GM12878 (cell line): ENCODE results near the gene GINS2. TPM values are rescaled to one million over a fixed set of nuclear protein-coding genes. Genes with fewer than 3 reads are reported as not detected.

Source experiments
- ATAC-seq: fragments of 200-7000 bp; cut with Tn5 transposase; 3 replicates; pipeline ENCODE4 v1.9.1; 2020; ENCODE audit warnings: mild to moderate bottlenecking, moderate library complexity
- BruUV-seq: library from RNA; stranded (reverse); fragments of 400-500 nt; replicated peaks from 2 replicates; lab custom pipeline; 2021; lab: Mats Ljungman, UMichigan
- CTCF ChIA-PET: fragments of 300-600 bp; sonication (Branson Sonifier 250); formaldehyde crosslinking; extraction: SDS; loops from one replicate; lab custom pipeline; 2021; ENCODE audit warnings: inconsistent platforms; lab: Yijun Ruan, JAX
- POLR2A ChIA-PET: fragments of 350-600 bp; formaldehyde crosslinking; extraction: SDS; loops from one replicate; lab custom pipeline; 2021; ENCODE audit warnings: inconsistent platforms; lab: Charles Lee
- RAD21 ChIA-PET: fragments of 300-600 bp; sonication (Branson Sonifier 250); formaldehyde crosslinking; loops from one replicate; lab custom pipeline; 2023; ENCODE audit warnings: antibody characterized with exemption; ENCODE audit not compliant: unreplicated experiment; lab: Charles Lee
- SMC1A ChIA-PET: fragments of 300-600 bp; sonication (Branson Sonifier 250); formaldehyde crosslinking; loops from one replicate; lab custom pipeline; 2023; ENCODE audit not compliant: unreplicated experiment, uncharacterized antibody; lab: Charles Lee
- DNase-seq: peaks from one replicate; pipeline ENCODE4 v3.0.0-alpha.2; 2011; ENCODE audit warnings: low read depth, low spot score
- FAIRE-seq: peaks from 3 replicates; lab custom pipeline; 2011; peaks lifted over from hg19 to GRCh38; lab: Jason Lieb, UNC
- H2AFZ ChIP-seq: 2 replicates; pipeline ENCODE4 v1.6.0; 2011; ENCODE audit warnings: low read depth, low read length, control low read depth; ENCODE audit not compliant: control insufficient read depth
- H3K27ac ChIP-seq: 2 replicates; pipeline ENCODE4 v1.5.1; 2011; ENCODE audit warnings: control low read depth; ENCODE audit not compliant: control insufficient read depth, insufficient read depth
- H3K27me3 ChIP-seq, 2 experiments: replicated peaks in 1 of 2; 2 replicates each; pipeline versions ENCODE4 v1.6.0 to v1.6.1; 2011; ENCODE audit warnings: low read length in 1 of 2; ENCODE audit not compliant: control insufficient read depth in 2 of 2, insufficient read depth in 2 of 2
- H3K36me3 ChIP-seq, 2 experiments: 2 replicates each; pipeline ENCODE4 v1.5.1; 2011; ENCODE audit warnings: low read length in 1 of 2; ENCODE audit not compliant: control insufficient read depth in 2 of 2, insufficient read depth in 2 of 2
- H3K4me1 ChIP-seq: 2 replicates; pipeline ENCODE4 v1.6.1; 2011; ENCODE audit warnings: mild to moderate bottlenecking, low read length, moderate library complexity, mixed read lengths; ENCODE audit not compliant: control insufficient read depth, insufficient read depth
- H3K4me2 ChIP-seq: 2 replicates; pipeline ENCODE4 v1.6.0; 2011; ENCODE audit warnings: control low read depth; ENCODE audit not compliant: control insufficient read depth, insufficient read depth
- H3K4me3 ChIP-seq: fragments of 200-600 bp; sonication (generic); 2 replicates; pipeline ENCODE4 v1.5.1; 2016
- H3K79me2 ChIP-seq: 2 replicates; pipeline ENCODE4 v1.6.0; 2011; ENCODE audit warnings: low read length; ENCODE audit not compliant: control insufficient read depth, insufficient read depth
- H3K9ac ChIP-seq: 2 replicates; pipeline ENCODE4 v1.8.0; 2011; ENCODE audit warnings: low read length, control low read depth, mixed read lengths; ENCODE audit not compliant: control insufficient read depth, insufficient read depth
- H3K9me3 ChIP-seq: replicated peaks from 3 replicates; pipeline ENCODE4 v1.5.1; 2011; ENCODE audit warnings: mild to moderate bottlenecking, low read length; ENCODE audit not compliant: control insufficient read depth, insufficient read depth
- H4K20me1 ChIP-seq: 2 replicates; pipeline ENCODE4 v1.6.0; 2011; ENCODE audit not compliant: control insufficient read depth, insufficient read depth
- BRCA1 ChIP-seq: IDR thresholded peaks from 2 replicates; pipeline ENCODE4 v1.6.1; 2011; ENCODE audit warnings: low read depth, low read length, improper control_type of control experiment
- IKZF1 ChIP-seq: fragments of 450-650 bp; conservative IDR thresholded peaks from 2 replicates; pipeline ENCODE4 v1.6.1; 2017; ENCODE audit warnings: antibody characterized with exemption, mild to moderate bottlenecking
- NFIC ChIP-seq: IDR thresholded peaks from 2 replicates; pipeline ENCODE4 v1.6.1; 2012; ENCODE audit warnings: low read depth, mild to moderate bottlenecking, inconsistent platforms, low read length, moderate library complexity
- POLR2AphosphoS2 ChIP-seq: IDR thresholded peaks from 2 replicates; pipeline ENCODE4 v1.6.1; 2011; ENCODE audit warnings: low read depth, mild to moderate bottlenecking, low read length, improper control_type of control experiment, moderate library complexity
- RELA ChIP-seq: fragments of 450-650 bp; IDR thresholded peaks from 2 replicates; pipeline ENCODE4 v1.8.0; 2014; ENCODE audit warnings: borderline replicate concordance; ENCODE audit not compliant: partially characterized antibody
- REST ChIP-seq: IDR thresholded peaks from 2 replicates; pipeline ENCODE4 v1.6.1; 2012; ENCODE audit warnings: mild to moderate bottlenecking, low read depth, low read length
- SMAD1 ChIP-seq: fragments of 450-650 bp; IDR thresholded peaks from 2 replicates; pipeline ENCODE4 v1.6.1; 2018; ENCODE audit warnings: mild to moderate bottlenecking, low read depth; ENCODE audit not compliant: partially characterized antibody
- SP1 ChIP-seq: IDR thresholded peaks from one replicate; pipeline ENCODE4 v1.6.1; 2011; ENCODE audit warnings: low read depth, low read length
- TCF3 ChIP-seq: IDR thresholded peaks from 2 replicates; pipeline ENCODE4 v1.6.1; 2012; ENCODE audit warnings: low read depth, mild to moderate bottlenecking, low read length, borderline replicate concordance; ENCODE audit not compliant: insufficient read depth
- TCF7 ChIP-seq: IDR thresholded peaks from 2 replicates; pipeline ENCODE4 v1.6.1; 2014; ENCODE audit warnings: antibody characterized with exemption, borderline replicate concordance
- ZNF207 ChIP-seq: fragments of 450-650 bp; IDR thresholded peaks from 2 replicates; pipeline ENCODE4 v1.6.1; 2014; ENCODE audit warnings: antibody characterized with exemption, mild to moderate bottlenecking, borderline replicate concordance
- ZZZ3 ChIP-seq: IDR thresholded peaks from 2 replicates; pipeline ENCODE4 v1.6.1; 2011; ENCODE audit warnings: low read depth; ENCODE audit not compliant: control insufficient read depth, insufficient read length
- WGBS: methylation state at CpG from one replicate; pipeline ENCODE4 v1.1.6; 2016; ENCODE audit warnings: low lambda C conversion rate; ENCODE audit not compliant: insufficient replicate concordance, insufficient coverage; ENCODE audit errors: missing lambda C conversion rate; 5-methylcytosine and 5-hydroxymethylcytosine counted together
- in situ Hi-C: fragments of 300-500 bp; cut with MboI; formaldehyde crosslinking; loops from 9 replicates; pipeline ENCODE4 v1.14.3; 2018; ENCODE audit warnings: mixed read lengths
- intact Hi-C: fragments of 100-400 bp; cut with micrococcal nuclease; formaldehyde crosslinking; loops from one replicate; pipeline ENCODE4 v1.14.2; 2022; ENCODE audit not compliant: unreplicated experiment
- polyA plus RNA-seq, 11 experiments: library from polyadenylated mRNA; depleted of rRNA in 4 of 11; unstranded in 6 of 11; stranded (reverse) in 5 of 11; fragments of >200 nt; fragmentation: Nextera tagmentation in 4 of 11; fragmentation: Illumina TruSeq in 1 of 11; extraction: Ambion mirVana in 4 of 11; extraction: Trizol in 1 of 11; gene quantifications; 1 replicate in 1 of 11; 2 replicates in 10 of 11; pipeline versions ENCODE4 v1.2.1 to v1.2.3, GENCODE V29; 2011 to 2016; ENCODE audit warnings: inconsistent platforms in 2 of 11, missing spikeins in 2 of 11, low read depth in 1 of 11
- total RNA-seq, 4 experiments: library from RNA; depleted of rRNA in 3 of 4; stranded (reverse); fragments of >200 nt in 3 of 4; fragmentation: Illumina TruSeq in 1 of 4; extraction: Trizol in 1 of 4; gene quantifications; 2 replicates each; pipeline versions ENCODE4 v1.2.1 to v1.2.3, GENCODE V29; 2013 to 2021

Gene GINS2
- total and polyA plus RNA-seq, 10 of the 15 experiments (the other 5 are each of a cell fraction or from before 2014, with no cell fraction given) = 42.7 to 90.8 (median 57.0) TPM

DNA sequence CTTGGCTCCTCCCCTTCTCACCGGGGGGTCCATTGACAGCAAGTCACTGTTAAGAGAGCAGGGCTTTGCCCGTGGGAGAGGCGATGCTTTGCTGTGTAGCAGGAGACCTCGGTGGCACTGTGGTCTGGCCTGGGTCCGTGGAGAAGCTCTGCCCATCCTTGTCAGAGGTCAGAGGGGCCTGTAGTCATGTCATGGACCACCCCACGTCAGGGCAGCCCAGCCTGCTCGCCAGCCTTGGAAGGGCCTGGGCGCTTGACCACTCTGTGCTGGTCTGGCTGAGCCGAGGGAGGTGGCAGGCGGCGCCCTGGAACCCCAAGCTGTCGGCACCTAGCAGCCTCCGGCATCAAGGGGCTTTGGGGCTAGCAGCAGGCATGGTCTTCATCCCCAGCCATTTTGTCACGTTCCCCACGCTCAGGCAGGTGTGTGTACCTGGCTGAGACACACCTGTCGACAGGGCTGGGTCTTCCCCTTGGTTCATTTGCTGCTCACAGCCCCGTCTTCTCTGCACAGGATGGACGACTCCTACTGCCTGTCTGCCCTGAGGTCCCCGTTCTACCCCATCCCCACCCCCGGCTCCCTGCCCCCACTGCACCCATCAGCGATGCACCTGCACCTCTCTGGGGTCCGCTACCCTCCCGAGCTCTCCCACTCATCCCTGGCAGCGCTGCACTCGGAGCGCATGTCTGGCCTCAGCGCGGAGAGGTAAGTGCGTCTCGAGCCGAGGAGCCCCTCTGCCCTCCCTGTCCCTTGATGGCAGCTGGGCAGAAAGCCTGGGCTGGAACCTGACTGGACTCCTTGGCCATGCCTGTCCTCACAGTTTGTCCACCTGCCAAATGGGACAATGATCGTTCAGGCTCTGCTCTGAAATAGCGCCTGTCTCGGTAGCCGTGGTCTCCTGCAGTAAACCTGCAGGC, 33.3 kb downstream of the GINS2 start:
- Histone ChIP-seq H3K4me2 (no peak overlapping the region), H3K36me3 (peaks cover 21 to 58% of the 10 kb centered on the region in 2 experiments; a peak in 3 of 4 replicates), H3K9ac (no peak overlapping the region), H4K20me1 (no peaks in the 10 kb centered on the region; the same call in 1 of the 2 replicates), H3K79me2 (no peaks in the 10 kb centered on the region), H3K4me3 (no peak overlapping the region), H3K27ac (no peak overlapping the region), H2AFZ (no peak overlapping the region), H3K4me1 (no peaks in the 10 kb centered on the region), H3K9me3 (no peaks in the 10 kb centered on the region), H3K27me3 (no peaks in the 10 kb centered on the region)
- FAIRE-seq (no peak), DNase-seq (no peak), ATAC-seq (no peak)
- TF ChIP-seq IKZF1 = no peak
- TF ChIP-seq TCF3 = no peak
- no peak for TF ChIP-seq SP1
- no peak for TF ChIP-seq NFIC
- no peak for TF ChIP-seq POLR2AphosphoS2
- no peak for TF ChIP-seq BRCA1
- no peak for TF ChIP-seq ZZZ3
- no peak for TF ChIP-seq RELA
- TF ChIP-seq SMAD1 = no peak
- no peak for TF ChIP-seq REST
- no peak for TF ChIP-seq ZNF207
- no peak for TF ChIP-seq TCF7
- CTCF ChIA-PET = no interaction called here
- WGBS = 90% methylated on average over 29 of the region's 35 CpGs
- RAD21 ChIA-PET = no interaction called here
- intact Hi-C loops (no loop called here), in situ Hi-C loops (loop anchor here (5.0 kb wide), 1 partner anchor 62 kb away; no protein-coding TSS in a partner anchor)
- POLR2A ChIA-PET = no interaction called here
- SMC1A ChIA-PET = no interaction called here
- BruUV-seq = no TSS peak
